Measurements from ENCODE around the gene FNBP1. TPM values are rescaled to one million over a fixed set of nuclear protein-coding genes. Genes with fewer than 3 reads are reported as not detected.

Gene FNBP1
- total and polyA plus RNA-seq, 2 experiments from 2014 or later = 19.5 to 21.0 TPM

DNA sequence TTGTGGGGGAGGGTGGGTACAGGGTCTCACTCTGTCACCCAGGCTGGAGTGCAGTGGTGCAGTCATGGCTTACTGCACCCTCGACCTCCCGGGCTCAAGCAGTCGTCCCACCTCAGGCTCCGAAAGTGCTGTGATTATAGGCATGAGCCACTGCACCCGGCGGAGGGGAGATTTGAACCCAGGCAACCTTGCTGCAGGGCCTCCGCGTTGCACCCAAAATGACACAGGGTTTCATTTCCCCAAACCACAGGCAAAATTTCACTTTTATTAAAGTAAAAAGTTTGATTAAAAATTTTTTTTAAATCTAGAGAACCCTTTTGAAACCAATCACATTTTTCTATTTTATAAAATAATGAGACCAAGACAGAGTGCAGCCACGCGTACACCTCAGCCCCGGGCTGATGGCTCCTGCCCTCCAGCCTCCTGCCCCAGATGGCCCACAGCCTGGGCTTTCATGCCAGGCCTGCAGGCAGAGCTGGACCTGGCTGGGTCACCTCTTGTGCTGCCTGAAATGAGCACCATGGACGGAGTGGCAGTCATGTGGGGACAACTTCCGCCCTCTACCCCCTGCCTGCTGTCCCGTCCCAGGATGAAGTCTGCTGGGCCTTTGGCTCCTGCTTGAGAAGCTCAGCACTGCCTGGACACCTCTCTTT lies 177.2 kb downstream of the FNBP1 start:
- Histone ChIP-seq H3K9me3 (ENCODE audit: low read depth) (no peaks in the 10 kb centered on the region), H3K4me3 (no peak overlapping the region), H4K20me1 (ENCODE audit: insufficient read depth, poor library complexity, severe bottlenecking) (no peaks in the 10 kb centered on the region), H3K27me3 (no peaks in the 10 kb centered on the region), H3K36me3 (replicated peaks; ENCODE audit: insufficient read depth, low read depth) (no peaks in the 10 kb centered on the region), H3K4me2 (no peak overlapping the region), H2AFZ (no peak overlapping the region), H3K27ac (no peak overlapping the region), H3K79me2 (no peaks in the 10 kb centered on the region), H3K9me2 (replicated peaks; ENCODE audit: insufficient read depth) (no peaks in the 10 kb centered on the region), H3K4me1 (ENCODE audit: insufficient read depth) (no peaks in the 10 kb centered on the region)
- WGBS (ENCODE audit: low lambda C conversion rate, missing lambda C conversion rate) = 88% methylated on average over 13 of the region's 14 CpGs
- TF ChIP-seq CTCF (IDR thresholded peaks at IDR 0.05; ENCODE audit: poor library complexity) (no peak), EZH2phosphoT487 (IDR thresholded peaks at IDR 0.05; ENCODE audit: low read depth, severe bottlenecking, unreplicated experiment) (no peak), EZH2 (IDR thresholded peaks at IDR 0.05; ENCODE audit: borderline replicate concordance) (no peak)
- DNase-seq (ENCODE audit: low spot score) = no peak

GRCh38 chr9:129864991-129865647 lies 177.9 kb downstream of the FNBP1 start:
- no peaks in the 10 kb centered on the region for H3K79me2 ChIP-seq
- H3K27ac ChIP-seq = no peak overlapping the region
- no peaks in the 10 kb centered on the region for H3K36me3 ChIP-seq (replicated peaks; ENCODE audit: insufficient read depth, low read depth)
- no peaks in the 10 kb centered on the region for H3K27me3 ChIP-seq
- H3K4me2 ChIP-seq = no peak overlapping the region
- TF ChIP-seq EZH2phosphoT487 (IDR thresholded peaks at IDR 0.05; ENCODE audit: low read depth, severe bottlenecking, unreplicated experiment) (no peak), EZH2 (IDR thresholded peaks at IDR 0.05; ENCODE audit: borderline replicate concordance) (no peak), CTCF (IDR thresholded peaks at IDR 0.05; ENCODE audit: poor library complexity) (no peak)
- no peak overlapping the region for H3K4me3 ChIP-seq
- no peaks in the 10 kb centered on the region for H3K4me1 ChIP-seq (ENCODE audit: insufficient read depth)
- DNase-seq (ENCODE audit: low spot score) = no peak
- no peak overlapping the region for H2AFZ ChIP-seq
- no peaks in the 10 kb centered on the region for H3K9me2 ChIP-seq (replicated peaks; ENCODE audit: insufficient read depth)
- no peaks in the 10 kb centered on the region for H4K20me1 ChIP-seq (ENCODE audit: insufficient read depth, poor library complexity, severe bottlenecking)
- WGBS (ENCODE audit: low lambda C conversion rate, missing lambda C conversion rate) = 68% methylated on average over 11 of the region's 11 CpGs
- H3K9me3 ChIP-seq (ENCODE audit: low read depth) = no peaks in the 10 kb centered on the region

DNA sequence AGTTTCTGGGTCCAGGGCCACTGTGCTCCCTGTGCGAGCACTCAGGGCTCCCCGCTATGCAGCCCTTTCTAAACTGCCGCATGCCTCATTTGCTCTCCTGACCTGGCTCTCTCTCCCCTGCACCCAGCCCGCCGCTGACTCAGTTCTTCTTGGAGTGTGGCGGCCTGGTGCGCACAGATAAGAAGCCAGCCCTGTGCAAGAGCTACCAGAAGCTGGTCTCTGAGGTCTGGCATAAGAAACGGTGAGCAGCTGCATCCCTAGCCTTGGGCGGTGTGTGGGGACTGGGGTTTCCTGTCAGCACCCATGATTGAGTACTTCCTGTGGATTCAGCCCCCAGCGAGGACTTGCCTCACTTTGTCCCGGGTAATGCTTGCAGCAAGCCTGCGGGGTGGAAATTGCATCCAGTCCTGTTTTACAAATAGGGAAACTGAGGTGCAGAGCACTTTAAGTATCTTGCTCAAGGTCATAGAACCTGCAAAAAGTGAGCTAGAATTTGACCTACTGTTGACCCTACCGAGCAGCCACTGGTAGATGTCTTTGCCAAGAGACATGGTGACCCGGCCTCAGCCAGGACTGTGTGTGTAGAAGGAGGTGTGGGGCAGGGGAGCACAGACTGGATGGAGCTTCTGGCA lies 179.8 kb downstream of the FNBP1 start:
- H3K27ac ChIP-seq = no peak overlapping the region
- 72% methylated on average over 14 of the region's 14 CpGs for WGBS (ENCODE audit: low lambda C conversion rate, missing lambda C conversion rate)
- H3K4me3 ChIP-seq = no peak overlapping the region
- H2AFZ ChIP-seq = no peak overlapping the region
- DNase-seq (ENCODE audit: low spot score) = no peak
- H3K79me2 ChIP-seq = no peaks in the 10 kb centered on the region
- no peaks in the 10 kb centered on the region for H3K36me3 ChIP-seq (replicated peaks; ENCODE audit: insufficient read depth, low read depth)
- H3K27me3 ChIP-seq = no peaks in the 10 kb centered on the region
- H4K20me1 ChIP-seq (ENCODE audit: insufficient read depth, poor library complexity, severe bottlenecking) = no peaks in the 10 kb centered on the region
- no peaks in the 10 kb centered on the region for H3K4me1 ChIP-seq (ENCODE audit: insufficient read depth)
- no peaks in the 10 kb centered on the region for H3K9me3 ChIP-seq (ENCODE audit: low read depth)
- H3K4me2 ChIP-seq = no peak overlapping the region
- H3K9me2 ChIP-seq (replicated peaks; ENCODE audit: insufficient read depth) = no peaks in the 10 kb centered on the region
- no peak for TF ChIP-seq EZH2 (IDR thresholded peaks at IDR 0.05; ENCODE audit: borderline replicate concordance)
- TF ChIP-seq EZH2phosphoT487 (IDR thresholded peaks at IDR 0.05; ENCODE audit: low read depth, severe bottlenecking, unreplicated experiment) = no peak
- TF ChIP-seq CTCF (IDR thresholded peaks at IDR 0.05; ENCODE audit: poor library complexity) = no peak

Measured in hepatocyte (in vitro differentiated cells).